Measurements from ENCODE around the gene TPD52L1. TPM values are rescaled to one million over a fixed set of nuclear protein-coding genes. Genes with fewer than 3 reads are reported as not detected.

Gene TPD52L1
- total and polyA plus RNA-seq, 2 experiments from 2014 or later: 22.8 to 24.0 TPM

GRCh38 chr6:125231574-125232343 is 78.2 kb downstream of the TPD52L1 start:
- H3K9me3 Mint-ChIP-seq: no peaks in the 10 kb centered on the region
- Histone ChIP-seq H3K36me3 (ENCODE audit: insufficient read depth) (no peaks in the 10 kb centered on the region), H3K27me3 (ENCODE audit: insufficient read depth) (no peaks in the 10 kb centered on the region), H2AFZ (no peak overlapping the region), H3K27ac (ENCODE audit: low read depth) (no peak overlapping the region), H3F3A (replicated peaks; ENCODE audit: low read depth) (no peaks in the 10 kb centered on the region), H3K9me2 (ENCODE audit: insufficient read depth) (no peaks in the 10 kb centered on the region), H3K4me3 (no peak overlapping the region), H3K4me1 (ENCODE audit: insufficient read depth) (no peaks in the 10 kb centered on the region), H4K20me1 (replicated peaks; ENCODE audit: insufficient read depth) (no peaks in the 10 kb centered on the region), H3K79me2 (replicated peaks; ENCODE audit: insufficient read depth) (no peaks in the 10 kb centered on the region), H3K4me2 (no peak overlapping the region)
- H3K27me3 Mint-ChIP-seq (ENCODE audit: insufficient read depth, low read depth, poor library complexity): no peaks in the 10 kb centered on the region
- ATAC-seq (no peak), DNase-seq (ENCODE audit: low spot score) (no peak)
- no peaks in the 10 kb centered on the region for H3K36me3 Mint-ChIP-seq (ENCODE audit: low read depth)
- TF ChIP-seq EZH2phosphoT487 (IDR thresholded peaks at IDR 0.05; ENCODE audit: unreplicated experiment) (no peak), JUNB (IDR thresholded peaks at IDR 0.05; ENCODE audit: unreplicated experiment) (no peak), POLR2AphosphoS5 (IDR thresholded peaks at IDR 0.05; ENCODE audit: low read depth) (no peak), NANOG (IDR thresholded peaks at IDR 0.05; ENCODE audit: borderline replicate concordance) (no peak), ETS1 (IDR thresholded peaks at IDR 0.05) (no peak), STAT1 (IDR thresholded peaks at IDR 0.05; ENCODE audit: unreplicated experiment) (no peak), ZNF114 (CRISPR knock-in tag; IDR thresholded peaks at IDR 0.05) (no peak), ZNF331 (CRISPR knock-in tag; IDR thresholded peaks at IDR 0.05; ENCODE audit: low read depth) (no peak)
- TF ChIP-seq, protein P1, sequence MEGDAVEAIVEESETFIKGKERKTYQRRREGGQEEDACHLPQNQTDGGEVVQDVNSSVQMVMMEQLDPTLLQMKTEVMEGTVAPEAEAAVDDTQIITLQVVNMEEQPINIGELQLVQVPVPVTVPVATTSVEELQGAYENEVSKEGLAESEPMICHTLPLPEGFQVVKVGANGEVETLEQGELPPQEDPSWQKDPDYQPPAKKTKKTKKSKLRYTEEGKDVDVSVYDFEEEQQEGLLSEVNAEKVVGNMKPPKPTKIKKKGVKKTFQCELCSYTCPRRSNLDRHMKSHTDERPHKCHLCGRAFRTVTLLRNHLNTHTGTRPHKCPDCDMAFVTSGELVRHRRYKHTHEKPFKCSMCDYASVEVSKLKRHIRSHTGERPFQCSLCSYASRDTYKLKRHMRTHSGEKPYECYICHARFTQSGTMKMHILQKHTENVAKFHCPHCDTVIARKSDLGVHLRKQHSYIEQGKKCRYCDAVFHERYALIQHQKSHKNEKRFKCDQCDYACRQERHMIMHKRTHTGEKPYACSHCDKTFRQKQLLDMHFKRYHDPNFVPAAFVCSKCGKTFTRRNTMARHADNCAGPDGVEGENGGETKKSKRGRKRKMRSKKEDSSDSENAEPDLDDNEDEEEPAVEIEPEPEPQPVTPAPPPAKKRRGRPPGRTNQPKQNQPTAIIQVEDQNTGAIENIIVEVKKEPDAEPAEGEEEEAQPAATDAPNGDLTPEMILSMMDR (conservative IDR thresholded peaks at IDR 0.05; ENCODE audit: low read depth in 2 of 2): no peak
- TF ChIP-seq, protein P2, sequence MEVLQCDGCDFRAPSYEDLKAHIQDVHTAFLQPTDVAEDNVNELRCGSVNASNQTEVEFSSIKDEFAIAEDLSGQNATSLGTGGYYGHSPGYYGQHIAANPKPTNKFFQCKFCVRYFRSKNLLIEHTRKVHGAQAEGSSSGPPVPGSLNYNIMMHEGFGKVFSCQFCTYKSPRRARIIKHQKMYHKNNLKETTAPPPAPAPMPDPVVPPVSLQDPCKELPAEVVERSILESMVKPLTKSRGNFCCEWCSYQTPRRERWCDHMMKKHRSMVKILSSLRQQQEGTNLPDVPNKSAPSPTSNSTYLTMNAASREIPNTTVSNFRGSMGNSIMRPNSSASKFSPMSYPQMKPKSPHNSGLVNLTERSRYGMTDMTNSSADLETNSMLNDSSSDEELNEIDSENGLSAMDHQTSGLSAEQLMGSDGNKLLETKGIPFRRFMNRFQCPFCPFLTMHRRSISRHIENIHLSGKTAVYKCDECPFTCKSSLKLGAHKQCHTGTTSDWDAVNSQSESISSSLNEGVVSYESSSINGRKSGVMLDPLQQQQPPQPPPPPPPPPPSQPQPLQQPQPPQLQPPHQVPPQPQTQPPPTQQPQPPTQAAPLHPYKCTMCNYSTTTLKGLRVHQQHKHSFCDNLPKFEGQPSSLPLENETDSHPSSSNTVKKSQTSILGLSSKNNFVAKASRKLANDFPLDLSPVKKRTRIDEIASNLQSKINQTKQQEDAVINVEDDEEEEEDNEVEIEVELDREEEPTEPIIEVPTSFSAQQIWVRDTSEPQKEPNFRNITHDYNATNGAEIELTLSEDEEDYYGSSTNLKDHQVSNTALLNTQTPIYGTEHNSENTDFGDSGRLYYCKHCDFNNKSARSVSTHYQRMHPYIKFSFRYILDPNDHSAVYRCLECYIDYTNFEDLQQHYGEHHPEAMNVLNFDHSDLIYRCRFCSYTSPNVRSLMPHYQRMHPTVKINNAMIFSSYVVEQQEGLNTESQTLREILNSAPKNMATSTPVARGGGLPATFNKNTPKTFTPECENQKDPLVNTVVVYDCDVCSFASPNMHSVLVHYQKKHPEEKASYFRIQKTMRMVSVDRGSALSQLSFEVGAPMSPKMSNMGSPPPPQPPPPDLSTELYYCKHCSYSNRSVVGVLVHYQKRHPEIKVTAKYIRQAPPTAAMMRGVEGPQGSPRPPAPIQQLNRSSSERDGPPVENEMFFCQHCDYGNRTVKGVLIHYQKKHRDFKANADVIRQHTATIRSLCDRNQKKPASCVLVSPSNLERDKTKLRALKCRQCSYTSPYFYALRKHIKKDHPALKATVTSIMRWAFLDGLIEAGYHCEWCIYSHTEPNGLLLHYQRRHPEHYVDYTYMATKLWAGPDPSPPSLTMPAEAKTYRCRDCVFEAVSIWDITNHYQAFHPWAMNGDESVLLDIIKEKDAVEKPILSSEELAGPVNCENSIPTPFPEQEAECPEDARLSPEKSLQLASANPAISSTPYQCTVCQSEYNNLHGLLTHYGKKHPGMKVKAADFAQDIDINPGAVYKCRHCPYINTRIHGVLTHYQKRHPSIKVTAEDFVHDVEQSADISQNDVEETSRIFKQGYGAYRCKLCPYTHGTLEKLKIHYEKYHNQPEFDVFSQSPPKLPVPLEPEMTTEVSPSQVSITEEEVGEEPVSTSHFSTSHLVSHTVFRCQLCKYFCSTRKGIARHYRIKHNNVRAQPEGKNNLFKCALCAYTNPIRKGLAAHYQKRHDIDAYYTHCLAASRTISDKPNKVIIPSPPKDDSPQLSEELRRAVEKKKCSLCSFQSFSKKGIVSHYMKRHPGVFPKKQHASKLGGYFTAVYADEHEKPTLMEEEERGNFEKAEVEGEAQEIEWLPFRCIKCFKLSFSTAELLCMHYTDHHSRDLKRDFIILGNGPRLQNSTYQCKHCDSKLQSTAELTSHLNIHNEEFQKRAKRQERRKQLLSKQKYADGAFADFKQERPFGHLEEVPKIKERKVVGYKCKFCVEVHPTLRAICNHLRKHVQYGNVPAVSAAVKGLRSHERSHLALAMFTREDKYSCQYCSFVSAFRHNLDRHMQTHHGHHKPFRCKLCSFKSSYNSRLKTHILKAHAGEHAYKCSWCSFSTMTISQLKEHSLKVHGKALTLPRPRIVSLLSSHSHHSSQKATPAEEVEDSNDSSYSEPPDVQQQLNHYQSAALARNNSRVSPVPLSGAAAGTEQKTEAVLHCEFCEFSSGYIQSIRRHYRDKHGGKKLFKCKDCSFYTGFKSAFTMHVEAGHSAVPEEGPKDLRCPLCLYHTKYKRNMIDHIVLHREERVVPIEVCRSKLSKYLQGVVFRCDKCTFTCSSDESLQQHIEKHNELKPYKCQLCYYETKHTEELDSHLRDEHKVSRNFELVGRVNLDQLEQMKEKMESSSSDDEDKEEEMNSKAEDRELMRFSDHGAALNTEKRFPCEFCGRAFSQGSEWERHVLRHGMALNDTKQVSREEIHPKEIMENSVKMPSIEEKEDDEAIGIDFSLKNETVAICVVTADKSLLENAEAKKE (CRISPR knock-in tag; IDR thresholded peaks at IDR 0.05): no peak
- peaks cover 10% of the 10 kb centered on the region; the same call in 2 of the 3 replicates for H3K4me1 Mint-ChIP-seq
- no peak overlapping the region for H3K4me3 Mint-ChIP-seq
- no peak overlapping the region for H3K27ac Mint-ChIP-seq

Data from GM23338 (cell line).